ENCODE measurements around the gene FGF2.
A peak's percentile ranks its signal among the peaks of the same experiment; 100 is the strongest.

FGF2 gene

DNA sequence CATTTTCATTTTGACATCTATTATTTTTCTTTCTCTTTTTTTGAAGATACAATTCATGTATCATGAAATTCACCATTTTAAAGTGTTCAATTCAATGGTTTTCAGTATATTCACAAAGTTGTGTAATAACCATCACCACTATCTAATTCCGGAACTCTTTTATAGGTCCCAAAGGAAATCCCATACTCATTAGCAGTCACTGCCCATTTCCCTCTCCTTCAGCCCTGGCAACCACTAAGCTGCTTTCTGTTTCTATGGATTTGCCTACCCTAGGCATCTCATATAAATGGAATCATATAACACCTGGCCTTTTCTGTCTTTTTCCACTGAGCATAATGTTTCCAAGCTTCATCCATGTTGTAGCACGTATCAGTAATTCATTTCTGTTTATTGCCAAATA is 3.2 kb upstream of the FGF2 start:
- Histone ChIP-seq H3K4me3 (ENCODE audit: low read depth in 1 of 2, low read length in 1 of 2) (no peak overlapping the region), H3K27ac (no peak overlapping the region), H3K4me1 (ENCODE audit: control insufficient read depth in 1 of 2, insufficient read depth in 1 of 2, low read depth in 1 of 2, low read length in 1 of 2) (peaks cover 11 to 12% of the 10 kb centered on the region in 2 experiments), H3K27me3 (peaks cover 95% of the 10 kb centered on the region), H3K36me3 (no peaks in the 10 kb centered on the region), H3K9me3 (no peaks in the 10 kb centered on the region)
- TF ChIP-seq, protein P1, sequence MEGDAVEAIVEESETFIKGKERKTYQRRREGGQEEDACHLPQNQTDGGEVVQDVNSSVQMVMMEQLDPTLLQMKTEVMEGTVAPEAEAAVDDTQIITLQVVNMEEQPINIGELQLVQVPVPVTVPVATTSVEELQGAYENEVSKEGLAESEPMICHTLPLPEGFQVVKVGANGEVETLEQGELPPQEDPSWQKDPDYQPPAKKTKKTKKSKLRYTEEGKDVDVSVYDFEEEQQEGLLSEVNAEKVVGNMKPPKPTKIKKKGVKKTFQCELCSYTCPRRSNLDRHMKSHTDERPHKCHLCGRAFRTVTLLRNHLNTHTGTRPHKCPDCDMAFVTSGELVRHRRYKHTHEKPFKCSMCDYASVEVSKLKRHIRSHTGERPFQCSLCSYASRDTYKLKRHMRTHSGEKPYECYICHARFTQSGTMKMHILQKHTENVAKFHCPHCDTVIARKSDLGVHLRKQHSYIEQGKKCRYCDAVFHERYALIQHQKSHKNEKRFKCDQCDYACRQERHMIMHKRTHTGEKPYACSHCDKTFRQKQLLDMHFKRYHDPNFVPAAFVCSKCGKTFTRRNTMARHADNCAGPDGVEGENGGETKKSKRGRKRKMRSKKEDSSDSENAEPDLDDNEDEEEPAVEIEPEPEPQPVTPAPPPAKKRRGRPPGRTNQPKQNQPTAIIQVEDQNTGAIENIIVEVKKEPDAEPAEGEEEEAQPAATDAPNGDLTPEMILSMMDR (IDR thresholded peaks at IDR 0.05) = no peak

DNA sequence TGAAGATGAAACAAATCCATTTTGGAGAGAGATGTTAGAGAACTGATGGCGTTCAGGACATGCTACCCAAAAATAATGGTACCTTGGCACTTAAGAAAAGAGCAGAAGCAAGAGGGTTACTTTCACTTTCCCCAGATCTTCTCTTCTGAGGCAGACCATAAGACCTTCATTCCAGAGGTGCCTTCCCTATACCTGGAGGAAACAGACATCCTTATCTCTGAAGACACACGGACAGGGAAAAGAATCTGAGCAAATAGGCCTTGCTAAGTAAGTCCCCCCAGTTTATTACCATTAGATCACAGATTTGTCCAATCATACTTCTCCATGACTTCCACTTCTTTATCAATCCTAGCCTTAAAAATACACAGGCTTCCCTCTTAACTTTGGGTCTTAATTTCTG is 2.0 kb upstream of the FGF2 start:
- TF ChIP-seq, protein P1 (IDR thresholded peaks at IDR 0.05) = no peak
- H3K4me1 ChIP-seq (ENCODE audit: control insufficient read depth in 1 of 2, insufficient read depth in 1 of 2, low read depth in 1 of 2, low read length in 1 of 2) = peaks cover 11 to 12% of the 10 kb centered on the region in 2 experiments
- no peak overlapping the region for H3K4me3 ChIP-seq (ENCODE audit: low read depth in 1 of 2, low read length in 1 of 2)
- no peak overlapping the region for H3K27ac ChIP-seq
- no peaks in the 10 kb centered on the region for H3K36me3 ChIP-seq
- H3K27me3 ChIP-seq = peaks cover 98% of the 10 kb centered on the region
- no peaks in the 10 kb centered on the region for H3K9me3 ChIP-seq

- Histone ChIP-seq H3K4me1 (ENCODE audit: control insufficient read depth in 1 of 2, insufficient read depth in 1 of 2, low read depth in 1 of 2, low read length in 1 of 2) (peaks cover 11 to 12% of the 10 kb centered on the region in 2 experiments), H3K4me3 (ENCODE audit: low read depth in 1 of 2, low read length in 1 of 2) (no peak overlapping the region), H3K27me3 (peaks cover 100% of the 10 kb centered on the region), H3K9me3 (no peaks in the 10 kb centered on the region), H3K36me3 (no peaks in the 10 kb centered on the region), H3K27ac (no peak overlapping the region)
- TF ChIP-seq, protein P1 (IDR thresholded peaks at IDR 0.05) = no peak
These were observed 528 bp upstream of the FGF2 start for GRCh38 chr4:122826079-122826527.

- peaks cover 100% of the 10 kb centered on the region for H3K27me3 ChIP-seq
These were observed 737 bp downstream of the FGF2 start for GRCh38 chr4:122827258-122827878.

DNA sequence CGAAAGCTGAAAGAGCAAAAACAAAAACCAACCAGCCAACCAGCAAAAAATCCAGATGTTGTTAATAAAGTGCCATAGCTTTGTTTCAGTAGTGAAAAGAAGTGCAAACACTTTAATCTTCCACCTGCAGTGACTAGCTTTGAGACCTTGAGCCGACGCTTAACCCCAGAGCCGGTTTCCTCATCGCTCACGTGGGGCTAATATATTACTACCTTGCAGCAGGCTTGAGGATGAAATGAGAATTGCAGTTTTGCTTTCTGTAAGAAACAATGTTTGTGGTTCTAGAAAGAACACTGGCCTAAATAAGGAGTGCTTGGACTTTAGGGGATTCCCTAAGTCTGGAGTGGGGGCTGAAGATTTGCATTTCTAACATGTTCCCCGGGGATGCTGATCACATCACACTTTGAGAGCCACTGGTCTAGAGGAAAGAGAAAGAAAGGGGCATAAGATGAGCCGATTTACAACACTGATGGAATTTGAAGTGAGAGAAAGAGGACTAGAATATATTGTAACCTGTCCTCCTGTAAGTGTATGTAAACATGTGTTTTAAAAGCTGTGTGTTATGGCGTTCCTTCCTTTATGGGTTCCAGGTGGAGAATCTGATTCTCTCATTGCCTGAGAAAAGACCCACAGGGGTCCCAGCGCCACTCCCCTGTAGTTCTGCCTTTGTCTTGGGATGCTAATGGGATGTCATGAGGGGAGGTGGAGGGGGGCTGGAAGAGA is 1.4 kb downstream of the FGF2 start:
- H3K36me3 ChIP-seq = no peaks in the 10 kb centered on the region
- H3K4me1 ChIP-seq (ENCODE audit: control insufficient read depth in 1 of 2, insufficient read depth in 1 of 2, low read depth in 1 of 2, low read length in 1 of 2) = peaks cover 11 to 12% of the 10 kb centered on the region in 2 experiments
- H3K4me3 ChIP-seq (ENCODE audit: low read depth in 1 of 2, low read length in 1 of 2) = peak overlapping the region in 1 of 2 experiments; percentile 53
- H3K9me3 ChIP-seq = no peaks in the 10 kb centered on the region
- TF ChIP-seq, protein P1 (IDR thresholded peaks at IDR 0.05) = no peak
- peaks cover 100% of the 10 kb centered on the region for H3K27me3 ChIP-seq
- H3K27ac ChIP-seq = no peak overlapping the region

More at GRCh38 chr4:122827258-122827878, 737 bp downstream of the FGF2 start:
- H3K27ac ChIP-seq = no peak overlapping the region
- peaks cover 11 to 12% of the 10 kb centered on the region in 2 experiments for H3K4me1 ChIP-seq (ENCODE audit: control insufficient read depth in 1 of 2, insufficient read depth in 1 of 2, low read depth in 1 of 2, low read length in 1 of 2)
- H3K4me3 ChIP-seq (ENCODE audit: low read depth in 1 of 2, low read length in 1 of 2) = peak overlapping the region; percentile 4 to 53
- no peaks in the 10 kb centered on the region for H3K36me3 ChIP-seq
- H3K9me3 ChIP-seq = no peaks in the 10 kb centered on the region
- TF ChIP-seq, protein P1 (IDR thresholded peaks at IDR 0.05) = no peak
